RWPE1 (cell line): ENCODE measurements around the gene IFT52.
"Not testable (repeated sequence)": the region's sequence is repeated elsewhere in the genome, so short reads cannot be mapped to it uniquely, and the experiment has no call there.

Experiments
- CTCF ChIA-PET: fragments of 350-600 bp; sonication (Branson Sonifier 250); formaldehyde crosslinking; extraction: SDS; loops from one replicate; lab custom pipeline; 2021; lab: Yijun Ruan, JAX
- POLR2A ChIA-PET: fragments of 400-600 bp; formaldehyde crosslinking; extraction: SDS; loops from one replicate; lab custom pipeline; 2020; ENCODE audit warnings: antibody characterized with exemption; ENCODE audit not compliant: low non-redundant PET; lab: Yijun Ruan, JAX
- DNase-seq: peaks from one replicate; pipeline ENCODE4 v3.0.0; 2012; ENCODE audit warnings: low spot score
- H3K27ac ChIP-seq: fragments of 450-650 bp; 2 replicates; pipeline ENCODE4 v1.5.1; 2017
- TF ChIP-seq, protein P1 (sequence below): fragments of 450-650 bp; conservative IDR thresholded peaks from 2 replicates; pipeline ENCODE4 v1.5.1; 2017; ENCODE audit warnings: low read depth, mild to moderate bottlenecking

The IFT52 gene

GRCh38 chr20:43583982-43584432 lies 6.7 kb upstream of the IFT52 start:
- peak; percentile 52 for DNase-seq
- H3K27ac ChIP-seq = peak overlapping the region; percentile 34
- ChIA-PET POLR2A (interaction anchor here (1.2 kb wide), 1 partner anchor 14 kb away, joined by 3 read pairs; no protein-coding TSS in a partner anchor), CTCF (interaction anchor here (1.0 to 1.9 kb wide), 2 partner anchors 14 to 47 kb away, joined by 3 to 9 read pairs; no protein-coding TSS in a partner anchor)
- TF ChIP-seq, protein P1, sequence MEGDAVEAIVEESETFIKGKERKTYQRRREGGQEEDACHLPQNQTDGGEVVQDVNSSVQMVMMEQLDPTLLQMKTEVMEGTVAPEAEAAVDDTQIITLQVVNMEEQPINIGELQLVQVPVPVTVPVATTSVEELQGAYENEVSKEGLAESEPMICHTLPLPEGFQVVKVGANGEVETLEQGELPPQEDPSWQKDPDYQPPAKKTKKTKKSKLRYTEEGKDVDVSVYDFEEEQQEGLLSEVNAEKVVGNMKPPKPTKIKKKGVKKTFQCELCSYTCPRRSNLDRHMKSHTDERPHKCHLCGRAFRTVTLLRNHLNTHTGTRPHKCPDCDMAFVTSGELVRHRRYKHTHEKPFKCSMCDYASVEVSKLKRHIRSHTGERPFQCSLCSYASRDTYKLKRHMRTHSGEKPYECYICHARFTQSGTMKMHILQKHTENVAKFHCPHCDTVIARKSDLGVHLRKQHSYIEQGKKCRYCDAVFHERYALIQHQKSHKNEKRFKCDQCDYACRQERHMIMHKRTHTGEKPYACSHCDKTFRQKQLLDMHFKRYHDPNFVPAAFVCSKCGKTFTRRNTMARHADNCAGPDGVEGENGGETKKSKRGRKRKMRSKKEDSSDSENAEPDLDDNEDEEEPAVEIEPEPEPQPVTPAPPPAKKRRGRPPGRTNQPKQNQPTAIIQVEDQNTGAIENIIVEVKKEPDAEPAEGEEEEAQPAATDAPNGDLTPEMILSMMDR = no peak

GRCh38 chr20:43584448-43585136 lies 6.1 kb upstream of the IFT52 start:
- ChIA-PET CTCF (interaction anchor here (0.6 to 1.3 kb wide), 6 partner anchors 9 to 532 kb away, joined by 3 to 5 read pairs (median 3); no protein-coding TSS in a partner anchor), POLR2A (interaction anchor here (1.2 kb wide), 1 partner anchor 15 kb away, joined by 3 read pairs; no protein-coding TSS in a partner anchor)
- TF ChIP-seq, protein P1 = no peak
- H3K27ac ChIP-seq = no peak overlapping the region
- DNase-seq = no peak

- ChIA-PET POLR2A (no interaction called here), CTCF (interaction anchor here (0.7 to 1.3 kb wide), 2 partner anchors 48 to 148 kb away, joined by 3 to 5 read pairs; no protein-coding TSS in a partner anchor)
- H3K27ac ChIP-seq = no peak overlapping the region
- no peak for DNase-seq
- TF ChIP-seq, protein P1 = no peak
Observed at GRCh38 chr20:43586641-43587040, 4.1 kb upstream of the IFT52 start.

DNA sequence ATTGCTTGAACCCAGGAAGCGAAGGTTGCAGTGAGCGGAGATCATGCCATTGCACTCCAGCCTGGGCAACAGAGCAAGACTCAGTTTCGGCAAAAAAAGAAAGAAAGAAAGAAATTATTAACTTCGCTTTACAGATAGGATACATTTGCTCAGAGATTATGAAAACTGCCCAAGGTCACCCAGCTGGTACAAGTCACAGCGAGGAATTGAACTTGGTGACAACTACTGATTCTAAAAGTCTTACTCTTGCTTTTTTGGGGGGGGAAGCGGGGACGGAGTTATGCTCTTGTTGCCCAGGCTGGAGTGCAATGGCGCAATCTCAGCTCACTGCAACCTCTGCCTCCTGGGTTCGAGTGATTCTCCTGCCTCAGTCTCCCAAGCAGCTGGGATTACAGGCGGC lies 2.2 kb upstream of the IFT52 start:
- DNase-seq, POLR2A ChIA-PET, H3K27ac ChIP-seq: not testable (repeated sequence)
- CTCF ChIA-PET = interaction anchor here (1.2 kb wide), 1 partner anchor 51 kb away, joined by 4 read pairs; no protein-coding TSS in a partner anchor

DNA sequence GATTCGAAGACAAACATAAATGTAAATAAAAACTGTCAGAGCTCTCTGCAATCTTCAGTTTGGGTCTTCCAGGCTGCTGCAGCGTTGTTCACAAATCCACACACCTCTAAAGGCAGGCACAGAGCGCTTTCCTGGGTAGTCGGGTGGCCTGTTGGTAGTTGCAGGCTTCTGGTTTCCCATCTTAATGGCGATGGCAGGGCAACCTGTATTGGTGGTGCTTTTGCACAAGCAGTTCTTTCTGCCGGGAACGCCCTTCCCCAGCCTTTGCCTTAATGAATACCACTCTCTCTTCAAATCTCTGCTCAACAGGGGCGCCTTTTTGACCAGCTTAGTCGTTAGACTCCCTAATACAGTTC lies 723 bp upstream of the IFT52 start:
- no peak for DNase-seq
- H3K27ac ChIP-seq = peak overlapping the region; percentile 84
- TF ChIP-seq, protein P1 = no peak
- POLR2A ChIA-PET = interaction anchor here (0.5 to 1.0 kb wide), 3 partner anchors 57 to 336 kb away, joined by 3 to 4 read pairs (median 3); no protein-coding TSS in a partner anchor
- CTCF ChIA-PET = interaction anchor here (3.1 kb wide), 1 partner anchor 52 kb away, joined by 16 read pairs; no protein-coding TSS in a partner anchor

DNA sequence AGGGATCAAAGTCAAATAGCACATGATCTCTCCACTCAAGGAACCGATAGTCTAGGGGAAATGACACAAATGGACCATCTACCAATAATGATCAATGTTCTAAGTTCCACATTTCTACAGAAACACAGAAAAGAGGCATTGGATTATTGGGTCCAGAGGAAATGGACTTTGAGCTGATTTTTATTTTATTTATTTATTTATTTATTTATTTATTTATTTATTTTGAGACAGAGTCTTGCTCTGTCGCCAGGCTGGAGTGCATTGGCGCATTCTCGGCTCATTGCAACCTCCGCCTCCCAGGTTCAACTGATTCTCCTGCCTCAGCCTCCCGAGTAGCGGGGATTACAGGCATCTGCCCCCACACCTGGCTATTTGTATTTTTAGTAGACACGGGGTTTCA lies 11.2 kb downstream of the IFT52 start:
- CTCF ChIA-PET, POLR2A ChIA-PET: not testable (repeated sequence)

DNA sequence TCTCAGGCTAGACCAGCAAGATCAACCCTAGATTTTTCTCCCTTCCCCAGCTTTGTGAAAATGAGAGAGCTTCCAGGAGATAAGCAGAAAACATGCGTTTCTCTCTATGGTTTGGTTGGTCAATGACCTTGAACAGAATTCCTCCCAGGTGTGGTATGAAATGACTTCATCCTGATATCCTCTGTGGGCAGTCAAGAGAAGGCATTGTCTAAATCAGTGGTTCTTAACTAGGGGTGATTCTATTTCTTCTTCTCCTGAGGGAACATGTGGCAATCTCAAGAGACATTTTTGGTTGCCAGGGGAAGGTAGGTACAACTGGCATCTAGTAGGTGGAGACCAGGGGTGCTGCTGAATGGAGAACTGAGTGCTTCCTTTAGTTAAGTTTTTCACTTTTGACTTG lies 12.4 kb downstream of the IFT52 start:
- TF ChIP-seq, protein P1 = no peak
- POLR2A ChIA-PET = no interaction called here
- DNase-seq = no peak
- CTCF ChIA-PET = interaction anchor here (0.6 kb wide), 1 partner anchor 128 kb away, joined by 5 read pairs; no protein-coding TSS in a partner anchor
- no peak overlapping the region for H3K27ac ChIP-seq

More for the DNA sequence above, 11.2 kb downstream of the IFT52 start:
- H3K27ac ChIP-seq, DNase-seq: not testable (repeated sequence)
